Measurements from ENCODE around the gene NFKBIA. TPM values are rescaled to one million over a fixed set of nuclear protein-coding genes. Genes with fewer than 3 reads are reported as not detected.

Gene NFKBIA
- total RNA-seq, 4 donors from 2014 or later = 362 to 1,916 (median 456) TPM

GRCh38 chr14:35366521-35366976 is 38.0 kb downstream of the NFKBIA start:
- no peak overlapping the region for H3K4me3 ChIP-seq
- peaks cover 0 to 24% (median 10%) of the 10 kb centered on the region in 4 donors for H3K4me1 ChIP-seq
- in situ Hi-C loops (cut with MboI; ENCODE audit: low pct_ligation_motif_present in 1 of 4, low pct_unique_long_range_greater_than_20kb in 1 of 4, low sequenced_read_pairs in 3 of 4) (no loop called here), intact Hi-C loops (cut with DNase I; ENCODE audit: low total_unique reads) (no loop called here)
- no peaks in the 10 kb centered on the region for H3K27me3 ChIP-seq
- peaks cover 7 to 9% of the 10 kb centered on the region in 2 donors for H3K9me3 ChIP-seq
- no peaks in the 10 kb centered on the region for H3K36me3 ChIP-seq
- TF ChIP-seq CTCF (IDR thresholded peaks at IDR 0.05) = no peak
- TF ChIP-seq POLR2AphosphoS5 (IDR thresholded peaks at IDR 0.05) = no peak
- TF ChIP-seq EP300 (IDR thresholded peaks at IDR 0.05; ENCODE audit: low read depth) = no peak
- TF ChIP-seq POLR2A (IDR thresholded peaks at IDR 0.05) = no peak
- 95% methylated on average over 8 of the region's 8 CpGs; no CpG with 5 or more reads in 1 of the 2 donors for WGBS, 2 donors (ENCODE audit: low coverage in 1 of 2)
- no peak for DNase-seq
- H3K27ac ChIP-seq = peak overlapping the region in 3 of 4 donors; percentile 57 to 65 (median 59)

DNA sequence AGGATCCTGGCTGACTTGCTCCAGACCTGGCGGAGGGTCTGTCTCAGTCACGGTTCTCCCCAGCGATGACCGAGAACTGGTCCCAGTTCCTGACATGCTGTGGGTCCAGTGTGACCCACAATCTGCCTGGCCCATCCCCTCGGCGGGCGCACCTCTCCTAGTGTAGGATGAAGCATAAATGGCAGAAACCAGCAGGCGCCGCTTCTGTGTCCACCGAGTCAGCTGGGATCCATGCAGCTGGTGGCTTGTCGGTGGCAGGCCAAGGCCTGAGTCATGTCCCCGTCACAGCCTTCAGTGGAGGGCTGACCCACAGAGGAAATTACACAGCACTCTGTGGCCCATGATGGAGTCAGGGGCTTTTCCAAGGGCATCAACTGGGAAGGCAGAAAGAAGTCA is 38.5 kb downstream of the NFKBIA start:
- Histone ChIP-seq H3K36me3 (no peaks in the 10 kb centered on the region), H3K4me1 (peaks cover 0 to 24% (median 10%) of the 10 kb centered on the region in 4 donors), H3K9me3 (peaks cover 2 to 4% of the 10 kb centered on the region in 2 donors), H3K27ac (peak overlapping the region; percentile 57 to 65 (median 60)), H3K4me3 (no peak overlapping the region), H3K27me3 (no peaks in the 10 kb centered on the region)
- 81% methylated on average over 12 of the region's 12 CpGs; no CpG with 5 or more reads in 1 of the 2 donors for WGBS, 2 donors (ENCODE audit: low coverage in 1 of 2)
- no peak for TF ChIP-seq POLR2AphosphoS5 (IDR thresholded peaks at IDR 0.05)
- TF ChIP-seq EP300 (IDR thresholded peaks at IDR 0.05; ENCODE audit: low read depth) = no peak
- TF ChIP-seq CTCF (IDR thresholded peaks at IDR 0.05) = no peak
- TF ChIP-seq POLR2A (IDR thresholded peaks at IDR 0.05) = no peak
- no peak for DNase-seq
- in situ Hi-C loops (cut with MboI; ENCODE audit: low pct_ligation_motif_present in 1 of 4, low pct_unique_long_range_greater_than_20kb in 1 of 4, low sequenced_read_pairs in 3 of 4) (no loop called here), intact Hi-C loops (cut with DNase I; ENCODE audit: low total_unique reads) (no loop called here)

DNA sequence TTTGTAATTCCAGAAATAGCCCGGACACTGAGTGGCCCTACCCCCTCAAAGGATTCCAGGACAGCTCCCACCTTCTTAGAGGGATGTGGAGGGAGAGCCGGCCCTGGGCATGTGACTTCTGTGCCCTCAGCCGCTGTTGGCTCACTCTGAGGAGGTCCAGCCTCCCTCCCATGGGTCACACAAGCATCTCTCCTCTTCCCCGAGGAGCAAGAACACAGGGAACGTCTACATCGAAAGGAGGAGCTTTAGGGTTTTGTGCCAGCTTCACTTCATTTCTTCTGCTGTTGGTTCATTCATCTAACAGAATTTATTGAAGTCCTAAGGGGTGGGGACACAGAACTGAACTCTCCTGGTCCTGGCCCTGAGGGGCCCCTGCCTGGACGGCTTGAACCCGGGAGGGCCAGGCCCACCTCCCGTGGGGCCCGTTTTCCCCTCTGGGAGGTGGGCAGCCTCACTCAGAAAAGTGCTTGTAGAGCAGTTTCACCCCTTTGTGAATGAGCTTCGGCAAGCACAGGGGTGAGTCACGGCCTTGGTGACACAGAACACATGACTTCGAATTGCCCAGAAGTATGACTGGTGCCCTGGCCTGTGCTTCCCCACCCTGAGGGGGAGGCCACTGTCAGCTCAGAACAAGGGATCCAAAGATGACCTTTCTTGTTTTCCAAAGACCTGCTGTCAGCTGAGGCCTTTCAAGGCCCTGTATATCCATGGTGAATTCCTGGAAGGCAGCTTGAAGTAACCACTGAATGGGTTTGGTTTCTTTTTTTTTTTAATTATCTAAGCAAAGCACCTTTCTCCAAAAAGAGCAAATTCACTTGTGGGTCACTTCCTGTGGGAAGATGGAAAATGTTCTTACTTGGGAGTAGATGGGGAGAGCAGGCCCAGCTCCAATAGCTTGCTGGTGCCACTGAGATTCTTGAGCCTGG is 39.2 kb downstream of the NFKBIA start:
- H3K27ac ChIP-seq = peak overlapping the region; percentile 57 to 65 (median 60)

DNA sequence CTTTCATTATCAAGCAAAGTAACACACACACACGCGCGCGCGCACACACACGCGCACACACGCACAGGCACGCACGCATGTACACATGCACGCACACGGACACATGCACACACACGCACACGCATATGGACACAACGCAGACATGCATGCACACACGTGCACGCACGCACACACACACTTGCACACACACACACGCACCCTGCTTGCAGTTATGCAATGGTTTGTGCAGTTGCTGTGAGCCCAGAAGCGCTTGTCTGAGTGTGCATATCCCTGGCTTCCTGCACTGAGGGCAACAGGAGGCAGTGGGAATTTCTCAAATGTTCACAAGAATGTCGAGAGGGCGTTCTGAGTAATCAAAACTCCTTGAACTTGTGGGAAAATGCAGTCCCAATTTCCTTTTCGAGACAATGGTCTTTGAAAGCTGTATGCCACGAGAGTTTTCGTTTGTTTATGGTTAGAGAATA is 41.6 kb downstream of the NFKBIA start:
- WGBS, 2 donors (ENCODE audit: low coverage in 1 of 2) = 84 to 87% methylated on average over 14 to 25 of the region's 25 CpGs
- no peak for TF ChIP-seq POLR2AphosphoS5 (IDR thresholded peaks at IDR 0.05)
- no peak for TF ChIP-seq POLR2A (IDR thresholded peaks at IDR 0.05)
- no peak for TF ChIP-seq EP300 (IDR thresholded peaks at IDR 0.05; ENCODE audit: low read depth)
- TF ChIP-seq CTCF (IDR thresholded peaks at IDR 0.05) = no peak
- H3K9me3 ChIP-seq = no peaks in the 10 kb centered on the region
- no peaks in the 10 kb centered on the region for H3K36me3 ChIP-seq
- H3K4me3 ChIP-seq = no peak overlapping the region
- in situ Hi-C loops (cut with MboI; ENCODE audit: low pct_ligation_motif_present in 1 of 4, low pct_unique_long_range_greater_than_20kb in 1 of 4, low sequenced_read_pairs in 3 of 4) (no loop called here), intact Hi-C loops (cut with DNase I; ENCODE audit: low total_unique reads) (no loop called here)
- peaks cover 0 to 19% (median 9%) of the 10 kb centered on the region in 4 donors for H3K4me1 ChIP-seq
- peak overlapping the region in 2 of 4 donors; percentile 18 to 30 for H3K27ac ChIP-seq
- no peaks in the 10 kb centered on the region for H3K27me3 ChIP-seq
- no peak for DNase-seq

More for the DNA sequence above, 39.2 kb downstream of the NFKBIA start:
- H3K36me3 ChIP-seq = no peaks in the 10 kb centered on the region
- DNase-seq = peak; percentile 68
- peaks cover 0 to 24% (median 10%) of the 10 kb centered on the region in 4 donors for H3K4me1 ChIP-seq
- H3K27me3 ChIP-seq = no peaks in the 10 kb centered on the region
- 56 to 76% methylated on average over 2 to 13 of the region's 13 CpGs for WGBS, 2 donors (ENCODE audit: low coverage in 1 of 2)
- H3K9me3 ChIP-seq = no peaks in the 10 kb centered on the region
- intact Hi-C loops (cut with DNase I; ENCODE audit: low total_unique reads) (no loop called here), in situ Hi-C loops (cut with MboI; ENCODE audit: low pct_ligation_motif_present in 1 of 4, low pct_unique_long_range_greater_than_20kb in 1 of 4, low sequenced_read_pairs in 3 of 4) (no loop called here)
- peak in 2 of 3 donors; percentile 32 to 48 for TF ChIP-seq POLR2AphosphoS5 (IDR thresholded peaks at IDR 0.05)
- TF ChIP-seq POLR2A (IDR thresholded peaks at IDR 0.05) = no peak
- no peak overlapping the region for H3K4me3 ChIP-seq

Measured in transverse colon (tissue), 4 donors.